Suppressor macrophage treated with lipopolysaccharide for 1 hour (primary cell): ENCODE measurements around the gene PLCG2.
A peak's percentile ranks its signal among the peaks of the same experiment; 100 is the strongest.
"Not testable (repeated sequence)": the region's sequence is repeated elsewhere in the genome, so short reads cannot be mapped to it uniquely, and the experiment has no call there.

Source experiments
- DNase-seq, 3 donors: peaks; one replicate each; pipeline ENCODE4 v3.0.0-alpha.2; 2020 to 2022

The PLCG2 gene

DNA sequence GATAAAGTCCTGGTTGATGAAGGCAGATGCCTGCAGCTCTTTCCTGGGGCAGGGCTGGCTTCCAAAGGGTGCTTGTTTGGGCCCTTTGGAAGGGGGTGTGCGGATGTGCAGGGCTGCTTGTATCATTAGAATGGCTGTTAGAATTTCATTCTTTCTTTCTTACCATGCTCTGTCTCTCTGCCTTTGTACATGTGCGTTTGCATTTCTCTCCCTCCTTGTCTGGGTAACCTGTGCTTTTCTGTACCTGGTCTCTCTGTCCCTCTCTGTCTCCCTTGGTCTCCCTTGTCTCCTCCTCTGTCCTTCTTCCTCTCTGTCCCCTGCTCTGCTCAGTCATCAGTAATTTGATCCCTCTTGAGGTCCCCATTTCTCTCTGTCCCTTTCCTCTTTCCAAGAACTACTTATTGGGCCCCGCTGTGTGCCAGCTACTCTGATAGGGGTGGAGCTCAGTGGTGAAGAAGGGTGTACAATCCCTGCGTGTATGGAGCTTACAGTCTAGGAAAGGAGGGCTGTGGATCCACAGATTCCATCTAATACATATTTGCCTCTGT, 69.3 kb downstream of the PLCG2 start:
- DNase-seq, result no peak

DNA sequence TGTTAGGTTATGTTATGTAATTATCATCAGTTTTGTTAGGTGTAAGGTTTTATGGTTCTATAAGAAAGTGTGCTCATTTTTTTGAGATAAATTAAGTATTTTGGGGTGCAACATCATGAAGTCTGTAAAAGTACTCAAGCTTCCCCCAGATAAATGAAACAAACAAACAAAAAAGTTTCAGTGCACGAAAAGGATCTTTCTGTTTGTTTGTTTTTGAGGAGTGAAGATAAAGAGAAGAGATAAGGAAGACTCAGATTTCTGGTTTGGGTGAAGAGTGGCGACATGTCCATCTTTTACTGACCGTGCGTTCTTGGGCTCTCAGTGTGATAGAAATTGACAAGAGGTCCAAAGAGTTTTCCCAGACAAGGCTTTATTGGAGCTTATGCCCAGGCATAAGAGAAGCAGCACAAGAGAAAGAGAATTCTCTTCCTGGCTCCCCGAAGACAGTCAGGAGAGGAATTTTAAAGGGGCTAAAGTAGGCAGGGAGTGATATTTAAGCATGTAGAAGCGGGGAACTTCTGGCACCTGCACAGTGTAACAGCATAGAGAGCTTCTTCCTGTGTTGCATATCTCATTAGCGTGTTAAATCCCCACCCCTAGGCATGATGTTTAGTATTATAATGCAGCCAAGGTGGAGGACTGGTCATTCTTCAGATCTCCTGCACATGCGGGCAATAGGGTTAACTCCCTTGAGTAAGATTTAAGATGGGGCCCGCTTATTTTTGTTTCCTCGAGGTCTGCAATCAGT, 71.3 kb downstream of the PLCG2 start:
- no peak for DNase-seq

DNA sequence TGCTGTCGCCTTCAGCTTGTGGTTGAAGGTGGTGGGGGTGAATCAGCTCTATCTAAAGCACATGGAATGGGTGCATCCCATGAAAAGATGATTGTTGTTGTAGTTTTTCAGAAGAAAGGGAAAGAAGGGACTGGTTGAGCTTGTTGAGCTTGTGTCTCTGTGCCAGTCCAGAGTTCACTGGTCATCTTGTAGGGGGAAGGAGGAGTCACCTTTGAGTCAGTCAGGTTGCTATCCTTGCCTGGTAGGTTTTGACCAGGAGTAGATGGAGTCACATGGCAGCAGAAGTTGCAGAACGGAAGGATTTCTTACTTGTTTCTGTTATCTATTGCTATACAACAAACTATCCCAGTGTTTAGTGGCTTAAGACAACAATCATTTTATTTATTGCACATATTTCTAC, 73.3 kb downstream of the PLCG2 start:
- no peak for DNase-seq

DNA sequence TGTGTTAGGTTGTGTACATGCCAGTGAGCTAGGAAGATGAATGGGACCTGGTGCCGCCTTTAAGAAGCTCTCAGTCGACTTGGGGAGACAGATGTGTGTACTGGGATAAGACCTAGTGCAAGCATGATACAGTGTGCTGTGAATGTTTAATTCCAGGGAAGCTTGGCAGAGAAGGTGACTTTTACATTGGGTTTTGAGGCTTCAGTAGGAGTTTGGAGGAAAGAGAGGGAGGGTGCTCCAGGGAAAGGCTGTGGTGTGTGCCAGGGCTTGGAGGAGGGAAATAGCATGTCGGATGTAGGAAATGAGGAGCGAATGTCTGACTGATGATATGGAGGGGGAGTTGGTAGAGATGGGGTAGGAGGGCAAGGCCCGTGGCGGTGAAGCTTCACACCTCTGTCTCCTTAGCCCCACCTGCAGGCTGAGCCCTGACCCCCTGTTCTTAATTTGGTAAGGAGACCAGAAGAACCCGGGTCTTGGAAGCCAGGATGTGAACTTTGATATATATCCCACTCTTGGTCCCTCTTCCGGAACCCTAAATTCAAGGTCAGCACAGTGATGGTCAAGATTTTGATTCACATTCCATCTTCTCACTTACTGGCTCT, 76.6 kb downstream of the PLCG2 start:
- no peak for DNase-seq

DNA sequence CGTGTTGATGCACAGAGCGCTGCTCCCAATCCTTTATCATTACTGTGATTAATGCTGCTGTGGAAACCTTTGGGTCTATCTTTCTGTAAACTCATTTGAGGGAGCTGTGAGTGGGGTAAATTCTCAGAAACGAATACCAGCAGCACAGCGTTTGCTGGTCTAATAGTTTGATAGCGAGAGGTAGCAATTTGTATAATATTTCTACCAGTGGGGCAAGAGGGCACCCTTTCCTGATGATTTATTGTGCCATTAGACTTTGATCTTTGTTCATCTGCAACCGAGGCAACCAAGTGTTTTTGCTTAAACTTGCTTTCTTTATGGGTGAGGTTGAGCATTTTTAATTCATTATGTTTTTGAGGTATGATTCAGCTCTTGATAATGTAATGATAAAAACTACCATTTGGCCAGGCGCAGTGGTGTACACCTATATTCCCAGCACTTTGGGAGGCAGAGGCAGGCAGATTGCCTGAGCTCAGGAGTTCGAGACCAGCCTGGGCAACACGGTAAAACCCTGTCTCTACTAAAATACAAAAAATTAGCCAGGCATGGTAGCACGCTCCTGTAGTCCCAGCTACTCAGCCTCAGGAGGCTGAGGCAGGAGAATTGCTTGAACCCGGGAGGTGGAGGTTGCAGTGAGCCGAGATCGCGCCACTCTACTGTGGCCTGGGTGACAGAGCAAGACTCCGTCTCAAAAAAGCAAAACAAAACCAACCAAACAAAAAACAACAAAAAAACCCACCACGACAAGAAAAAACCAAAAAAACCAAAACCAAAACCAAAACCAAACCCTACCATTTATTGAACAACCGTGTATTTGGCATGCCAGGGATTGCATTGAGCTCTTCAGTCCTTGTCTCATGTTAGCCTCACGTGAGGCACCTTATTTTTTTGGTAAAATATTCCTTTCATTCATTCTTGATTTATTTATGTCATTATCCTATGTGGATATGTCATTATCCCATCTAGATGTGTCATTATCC, 81.5 kb downstream of the PLCG2 start:
- DNase-seq, result no peak

DNA sequence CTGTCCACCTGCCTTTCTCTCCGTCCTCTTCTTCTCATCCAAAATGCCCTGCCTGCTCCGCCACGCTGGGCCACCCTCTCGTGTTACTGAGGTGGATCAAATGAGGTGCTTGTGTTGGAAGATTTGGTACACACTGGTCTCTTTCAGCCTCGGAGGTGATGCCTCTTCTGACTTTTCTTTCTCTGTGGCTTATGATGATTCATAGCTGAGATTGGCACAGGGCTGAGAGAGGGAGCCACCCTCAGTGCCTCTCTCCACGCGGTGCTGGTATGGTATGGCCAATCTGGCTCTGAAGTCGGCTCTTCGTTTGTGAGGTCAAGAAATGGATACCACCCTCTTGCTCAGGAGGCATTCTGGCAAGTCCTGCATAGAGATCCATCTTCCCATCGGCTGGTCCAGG, 82.4 kb downstream of the PLCG2 start:
- DNase-seq, result no peak

DNA sequence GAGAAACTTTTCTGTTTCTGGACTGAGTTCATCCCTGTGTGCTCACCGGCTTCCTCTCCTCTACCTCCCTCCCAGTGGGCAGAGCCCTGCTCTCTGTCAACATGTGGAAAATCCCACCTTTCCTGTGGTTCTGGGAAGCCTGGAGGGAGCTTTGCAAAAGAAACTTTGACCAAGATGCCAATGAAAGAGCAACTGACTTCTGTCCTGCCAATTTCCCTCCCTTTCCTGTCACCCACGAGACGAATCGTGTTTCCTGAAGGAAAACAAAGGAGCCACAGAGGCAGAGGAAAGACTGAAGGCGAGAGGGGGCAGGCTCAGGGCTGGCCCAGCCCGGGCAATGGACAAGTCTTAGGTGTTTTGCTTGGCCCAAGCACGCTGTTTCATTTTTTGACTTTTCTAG, 82.8 kb downstream of the PLCG2 start:
- DNase-seq, result no peak

DNA sequence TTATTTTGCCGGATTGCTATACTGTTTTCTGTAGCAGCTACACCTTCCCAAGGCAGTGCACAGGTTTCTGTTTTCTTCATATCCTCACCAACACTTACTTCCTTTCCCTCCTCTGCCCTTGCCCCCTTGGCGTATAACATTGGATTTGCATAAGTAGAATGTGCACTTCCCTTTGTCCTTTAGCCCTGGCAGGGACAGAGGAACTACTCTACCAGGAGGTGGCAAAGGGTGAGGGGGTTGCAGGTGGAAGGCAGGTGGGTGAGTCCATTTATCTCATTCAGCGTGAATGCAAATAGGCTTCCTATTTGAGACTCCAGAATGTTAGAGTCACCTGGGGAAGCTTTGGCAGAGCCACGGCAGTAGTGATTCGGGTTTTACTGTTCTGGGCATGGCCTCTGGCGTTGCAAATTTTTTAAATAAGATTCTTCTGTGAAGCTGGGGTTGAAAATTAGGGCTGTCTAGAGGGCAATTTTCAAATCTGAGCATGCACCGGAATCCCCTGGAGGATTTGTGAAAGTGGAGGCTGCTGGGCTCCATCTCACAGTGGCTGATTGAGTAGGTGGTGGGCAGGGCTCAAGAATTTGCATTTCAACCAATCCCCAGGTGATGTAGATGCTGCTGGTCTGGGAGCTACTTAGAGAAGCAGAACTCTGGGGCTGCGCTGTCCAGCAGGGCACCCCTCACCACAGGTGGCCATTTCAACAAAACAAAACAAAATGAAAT, 84.7 kb downstream of the PLCG2 start:
- no peak for DNase-seq

DNA sequence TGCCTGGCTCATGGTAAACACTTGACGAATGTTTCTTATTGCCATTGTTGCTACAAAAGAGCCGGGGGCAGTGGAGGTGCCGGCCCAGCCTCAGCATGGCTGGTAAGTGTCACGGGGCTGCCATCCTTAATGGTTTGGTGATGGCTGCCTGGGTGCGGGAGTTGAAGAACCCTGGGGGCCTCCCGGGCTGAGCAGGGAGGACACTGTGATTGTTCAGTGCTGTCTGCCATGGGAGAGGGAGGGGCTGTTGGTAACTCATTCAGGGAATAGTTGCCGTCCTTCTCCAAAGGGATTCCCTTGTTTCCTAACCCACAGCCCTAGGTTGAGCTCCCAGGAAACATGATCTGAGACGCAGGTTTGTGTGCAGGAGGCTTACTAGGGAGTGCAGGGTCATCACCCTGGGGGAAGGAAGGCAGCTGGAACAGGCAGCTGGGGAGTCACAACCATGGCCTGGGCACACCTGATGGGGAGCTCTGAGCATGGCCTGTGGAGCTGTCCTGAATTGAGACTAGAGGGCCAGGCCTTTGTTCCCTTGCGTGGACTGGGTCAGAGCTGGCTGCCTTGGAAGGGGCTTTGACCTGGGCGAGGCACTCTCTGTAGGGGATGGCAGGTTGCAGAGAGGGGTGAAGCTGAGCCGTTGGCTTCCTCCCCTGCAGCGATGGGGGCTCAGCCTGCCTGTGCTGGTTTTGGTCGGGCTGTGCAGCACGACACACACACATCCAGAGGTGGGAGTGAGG, 85.7 kb downstream of the PLCG2 start:
- no peak for DNase-seq

DNA sequence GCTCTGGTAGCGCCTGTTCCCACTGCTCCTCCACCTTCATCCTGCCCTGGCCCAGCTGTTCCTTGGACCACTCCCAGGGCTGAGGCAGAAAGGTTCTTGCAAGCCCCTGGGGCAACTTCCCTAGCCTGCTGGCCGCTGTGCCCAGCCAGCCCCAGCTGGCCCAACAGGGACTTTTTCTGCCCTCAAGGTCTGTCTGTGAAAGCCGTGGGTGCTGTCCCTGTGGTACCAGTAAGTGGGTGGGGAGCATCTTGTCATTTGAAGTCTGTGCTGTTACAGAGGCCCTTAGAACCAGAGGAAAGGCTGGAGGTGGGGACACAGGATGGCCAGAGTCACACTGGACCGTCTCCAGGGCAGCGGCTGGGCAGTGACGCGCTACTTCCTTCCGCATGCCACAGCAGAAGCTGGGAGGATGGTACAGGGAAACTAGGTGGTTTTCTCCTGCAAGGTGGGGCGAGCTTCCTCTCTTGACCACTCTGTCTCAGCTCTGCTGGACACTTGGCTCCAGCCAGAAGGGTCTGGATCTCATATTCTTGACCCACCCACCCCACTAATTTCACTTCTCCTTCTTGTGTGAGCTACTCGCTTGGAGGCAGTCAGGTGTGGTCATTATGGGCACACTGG, 87.8 kb downstream of the PLCG2 start:
- peak; percentile 59 to 82 (median 72) for DNase-seq

DNA sequence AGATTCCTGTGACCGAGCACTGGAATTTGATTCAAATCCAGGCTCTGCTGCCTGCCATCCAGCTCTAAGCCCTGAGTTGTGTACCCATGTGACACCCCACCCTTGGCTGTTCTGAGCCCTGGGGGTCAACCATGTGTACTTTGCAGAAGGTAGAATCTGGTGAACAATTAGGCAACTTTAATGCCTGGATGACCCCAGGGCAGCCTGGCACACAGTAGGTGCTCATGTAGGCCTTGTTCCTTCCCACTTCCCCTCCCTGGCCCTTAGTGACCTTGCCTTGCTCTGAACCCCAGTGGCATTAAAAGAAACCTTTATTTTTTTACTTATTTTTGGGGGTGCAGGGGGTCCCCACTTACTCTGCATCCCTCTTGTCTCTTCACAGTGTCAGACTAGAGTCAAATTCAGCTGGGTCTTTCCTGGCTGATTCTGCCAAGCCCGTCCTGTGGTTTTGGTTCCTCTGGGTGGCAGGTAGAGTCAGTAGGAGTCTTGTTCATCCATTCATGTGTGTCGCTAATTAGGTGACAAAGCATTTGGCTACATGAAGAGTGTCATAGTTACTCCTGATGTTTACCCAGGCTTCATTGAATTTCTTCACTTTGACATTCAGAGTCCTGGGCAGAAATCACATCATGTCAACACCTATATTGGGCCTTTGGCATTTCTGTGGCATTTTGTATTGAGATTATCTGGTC, 89.1 kb downstream of the PLCG2 start:
- DNase-seq, result no peak

DNA sequence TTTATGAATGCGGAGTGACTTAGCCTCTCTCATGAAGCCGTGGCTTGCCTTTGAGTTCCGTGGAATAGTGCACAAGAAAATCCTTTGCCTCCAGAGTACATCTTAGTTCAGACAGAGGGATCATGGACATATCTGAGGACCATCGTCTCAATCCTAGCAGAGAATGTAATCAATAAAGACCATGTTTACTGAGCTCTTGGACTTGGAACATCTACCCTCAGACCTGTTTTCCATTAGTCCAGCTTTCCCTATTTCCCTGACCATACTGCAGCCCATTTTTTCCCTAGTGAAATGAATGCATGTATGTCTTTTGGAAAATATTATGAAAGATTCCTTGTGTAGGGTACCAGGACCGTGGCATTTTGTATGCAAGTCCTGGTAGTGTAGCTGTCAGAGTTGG, 90.2 kb downstream of the PLCG2 start:
- no peak for DNase-seq

DNA sequence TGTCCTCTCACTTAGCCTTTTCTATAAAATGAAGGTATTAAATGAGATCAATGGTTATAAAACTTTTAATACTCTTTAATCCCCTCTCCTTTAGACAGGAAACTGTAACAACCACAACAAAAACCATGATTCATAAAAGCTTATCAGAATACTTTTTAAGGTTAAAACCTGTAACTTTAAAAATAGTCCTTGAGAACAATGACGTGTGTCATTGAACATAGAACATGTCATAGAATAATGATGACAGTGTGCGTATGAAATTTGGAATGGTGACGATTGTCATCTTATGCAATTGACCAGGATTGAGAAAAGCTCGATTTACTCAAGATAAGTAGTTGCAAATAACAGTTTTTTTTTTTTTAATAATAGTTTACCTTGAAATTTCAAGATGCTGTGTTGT, 94.1 kb downstream of the PLCG2 start:
- DNase-seq, result peak in 1 of 3 donors; percentile 16

DNA sequence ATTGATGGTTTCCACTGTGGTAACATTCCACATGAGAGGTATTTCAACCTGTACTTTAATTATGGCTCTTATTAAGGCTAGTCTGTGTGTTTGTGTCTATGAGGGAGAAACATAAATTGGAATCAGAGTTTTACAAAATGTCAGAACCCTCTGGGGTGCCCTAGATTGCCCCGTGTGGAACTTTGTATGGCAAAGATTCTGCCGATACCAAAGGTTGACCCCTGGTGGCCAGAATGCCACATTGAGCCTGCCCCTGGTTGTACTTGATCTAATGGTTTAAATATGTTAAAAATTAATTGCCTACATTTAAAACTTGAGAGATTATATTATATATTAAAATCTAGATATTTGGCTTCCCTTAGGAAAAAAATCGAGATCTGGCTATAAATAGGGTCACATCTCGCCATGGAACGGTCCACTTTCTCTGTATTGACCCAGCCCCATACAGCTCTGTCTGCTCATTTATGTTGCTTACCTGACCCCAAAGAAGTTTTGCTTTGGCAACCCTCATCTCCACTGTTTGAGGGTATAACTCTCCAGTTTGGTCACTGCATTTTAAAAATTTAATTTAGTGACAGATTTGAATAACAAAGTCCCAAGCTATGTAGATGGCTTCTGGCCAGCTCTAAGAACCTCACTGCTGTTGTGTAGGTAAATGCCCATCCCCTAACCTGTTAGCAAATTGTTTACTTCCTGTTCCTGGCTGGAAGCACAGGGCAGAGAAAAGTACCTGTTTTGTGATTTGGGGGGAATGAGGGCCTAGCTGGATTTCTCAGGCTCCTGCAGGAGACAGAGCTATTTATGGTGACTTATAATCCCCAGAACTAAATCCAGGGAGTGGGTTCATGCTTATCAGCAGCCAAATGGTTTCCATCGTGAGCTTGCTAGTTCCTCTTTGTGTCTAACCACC, 95.0 kb downstream of the PLCG2 start:
- peak; percentile 71 to 83 (median 81) for DNase-seq

DNA sequence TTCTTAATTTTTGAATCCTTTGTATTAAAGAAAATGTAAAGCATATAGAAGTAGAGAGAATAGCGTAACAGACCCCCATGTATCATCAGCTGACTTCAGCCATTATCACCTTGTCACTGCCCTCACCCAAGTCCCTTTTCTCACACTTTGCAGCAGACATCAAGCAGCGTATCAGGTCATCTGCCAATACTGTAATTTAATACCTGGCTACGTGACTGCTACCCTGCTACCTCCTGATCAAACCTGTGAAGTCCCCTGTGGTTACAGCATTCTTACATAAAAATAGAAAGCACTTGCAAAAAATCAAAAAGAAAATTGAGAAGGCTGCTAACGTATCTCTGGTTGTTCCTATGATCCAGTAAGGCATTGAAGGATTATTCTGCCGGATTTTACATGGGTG, 96.4 kb downstream of the PLCG2 start:
- DNase-seq, result no peak

DNA sequence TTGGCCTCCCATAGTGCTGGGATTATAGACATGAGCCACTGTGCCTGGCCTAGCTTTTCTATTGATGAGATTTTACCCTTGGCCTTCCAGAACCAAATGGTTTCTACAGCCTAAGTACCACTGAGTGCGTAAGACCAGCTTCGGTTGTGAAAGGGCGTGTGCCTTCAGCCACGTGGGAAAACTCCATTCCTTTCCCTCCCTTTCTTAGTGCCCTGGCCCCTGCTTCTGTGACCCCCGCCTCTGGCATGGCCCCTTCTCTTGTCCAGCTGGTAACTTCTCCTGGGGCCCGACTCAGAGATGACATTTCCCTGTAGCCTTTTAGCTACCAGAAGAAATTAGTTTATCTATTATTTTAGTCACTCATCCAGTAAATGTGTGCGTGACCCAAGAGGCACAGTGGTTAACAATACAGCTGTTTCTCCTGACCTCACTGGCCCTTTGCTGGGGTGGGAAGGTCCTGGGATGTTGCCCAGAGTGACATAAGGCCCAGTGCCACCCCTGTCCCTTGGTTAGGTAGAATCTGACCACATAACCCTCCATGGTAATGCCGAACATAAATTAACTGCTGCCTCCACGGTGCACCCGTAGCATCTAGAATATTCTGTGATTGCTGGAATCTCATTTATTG, 97.3 kb downstream of the PLCG2 start:
- DNase-seq, result no peak

DNA sequence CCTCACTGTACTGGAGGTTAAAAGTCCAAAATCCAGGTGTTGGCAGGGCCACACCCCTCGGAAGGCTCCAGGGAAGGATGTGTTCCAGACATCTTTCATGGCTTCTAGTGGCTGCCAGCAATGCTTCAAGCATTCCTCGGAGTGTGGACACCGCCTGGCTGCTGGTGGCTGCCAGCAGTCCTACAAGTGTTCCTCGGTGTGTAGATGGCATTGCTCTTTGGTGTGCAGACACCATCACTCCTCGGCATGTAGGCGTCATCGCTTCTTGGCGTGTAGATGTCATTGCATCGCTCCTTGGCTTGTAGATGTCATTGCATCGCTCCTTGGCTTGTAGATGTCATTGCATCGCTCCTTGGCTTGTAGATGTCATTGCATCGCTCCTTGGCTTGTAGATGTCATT, 98.4 kb downstream of the PLCG2 start:
- DNase-seq, result not testable (repeated sequence)

DNA sequence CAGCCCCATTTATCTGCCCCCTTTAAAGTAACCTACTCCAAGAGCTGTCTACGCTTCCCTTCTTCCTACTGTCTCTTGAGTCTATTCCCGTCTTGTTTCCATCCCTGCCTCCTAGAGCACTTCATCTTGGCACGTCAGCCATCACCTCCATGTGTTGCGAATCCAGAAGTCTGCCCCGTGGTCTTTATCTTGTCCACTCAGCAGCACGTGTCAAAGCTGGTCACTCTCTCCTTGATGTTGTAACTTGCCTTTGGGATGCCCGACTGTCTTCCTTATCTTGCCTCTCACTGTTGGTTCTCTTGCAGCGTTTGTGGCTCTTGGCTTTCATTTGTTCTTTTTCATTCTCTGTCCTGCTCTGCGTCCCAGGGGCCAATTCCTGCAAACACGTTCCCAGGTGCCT, 99.4 kb downstream of the PLCG2 start:
- no peak for DNase-seq

DNA sequence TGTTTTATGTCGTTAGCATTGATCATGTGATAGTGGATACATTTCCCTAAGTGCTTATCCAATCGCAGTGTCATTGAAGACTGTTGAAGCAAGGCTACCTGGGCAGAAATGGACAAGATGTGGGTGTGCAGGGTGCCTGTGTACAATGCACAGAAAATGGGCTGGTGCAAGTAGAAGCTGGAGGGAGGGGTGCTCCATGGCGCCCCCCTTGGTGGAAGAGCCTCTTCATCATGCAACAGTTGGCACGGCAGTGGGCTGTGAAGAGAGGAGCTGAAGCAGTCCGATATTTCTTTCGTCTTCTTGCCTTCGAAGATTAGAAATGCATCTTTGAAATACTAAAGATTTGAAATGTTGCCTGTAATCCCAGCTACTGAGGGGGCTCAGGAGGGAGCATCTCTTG, 100.5 kb downstream of the PLCG2 start:
- peak in 1 of 3 donors; percentile 15 for DNase-seq
